Stimulated activated naive CD8-positive, alpha-beta T cell treated with anti-CD3 and anti-CD28 coated beads, Interleukin-15, Interleukin-2, amounts not matched to agents 100 U/mL and 50 U/mL, for 24 hours (primary cell): ENCODE measurements around the gene AP5Z1.
"Not testable (repeated sequence)": the region's sequence is repeated elsewhere in the genome, so short reads cannot be mapped to it uniquely, and the experiment has no call there.

Experiments used
- ATAC-seq: fragments of 150-1000 bp; cut with Tn5 transposase; one replicate; pipeline ENCODE4 v1.10.0; 2021
- DNase-seq: peaks from one replicate; pipeline ENCODE4 v3.0.0; 2021

AP5Z1 gene

GRCh38 chr7:4788627-4789189, 13.3 kb downstream of the AP5Z1 start:
- no peak for ATAC-seq

GRCh38 chr7:4789194-4790077, 14.0 kb downstream of the AP5Z1 start:
- ATAC-seq, result no peak
- DNase-seq, result no peak

More at GRCh38 chr7:4788627-4789189, 13.3 kb downstream of the AP5Z1 start:
- DNase-seq, result no peak

- DNase-seq (no peak), ATAC-seq (no peak)
Observed at GRCh38 chr7:4790078-4790465, 14.6 kb downstream of the AP5Z1 start.

- DNase-seq (no peak), ATAC-seq (no peak)
Observed at GRCh38 chr7:4790516-4790991, 15.1 kb downstream of the AP5Z1 start.

GRCh38 chr7:4791101-4791737, 15.8 kb downstream of the AP5Z1 start:
- ATAC-seq, result no peak

GRCh38 chr7:4791738-4792536, 16.5 kb downstream of the AP5Z1 start:
- ATAC-seq (peak; percentile 81), DNase-seq (peak; percentile 87)

More at GRCh38 chr7:4791101-4791737, 15.8 kb downstream of the AP5Z1 start:
- DNase-seq, result no peak

- DNase-seq, result peak; percentile 23
Observed at GRCh38 chr7:4792537-4793126, 17.2 kb downstream of the AP5Z1 start.

GRCh38 chr7:4793385-4793993, 18.1 kb downstream of the AP5Z1 start:
- not testable (repeated sequence) for ATAC-seq, DNase-seq

More at GRCh38 chr7:4792537-4793126, 17.2 kb downstream of the AP5Z1 start:
- ATAC-seq, result peak; percentile 26

- not testable (repeated sequence) for DNase-seq, ATAC-seq
Observed at GRCh38 chr7:4794171-4794570, 18.7 kb downstream of the AP5Z1 start.

GRCh38 chr7:4794591-4795350, 19.3 kb downstream of the AP5Z1 start:
- ATAC-seq, result no peak
- no peak for DNase-seq

GRCh38 chr7:4796453-4796852, 21.0 kb downstream of the AP5Z1 start:
- ATAC-seq, result no peak
- DNase-seq, result no peak

GRCh38 chr7:4797858-4798705, 22.7 kb downstream of the AP5Z1 start:
- DNase-seq, result peak; percentile 76

GRCh38 chr7:4798706-4799235, 23.3 kb downstream of the AP5Z1 start:
- no peak for DNase-seq

More at GRCh38 chr7:4797858-4798705, 22.7 kb downstream of the AP5Z1 start:
- peak; percentile 82 for ATAC-seq

GRCh38 chr7:4799508-4800268, 24.3 kb downstream of the AP5Z1 start:
- no peak for ATAC-seq
- DNase-seq, result no peak

More at GRCh38 chr7:4798706-4799235, 23.3 kb downstream of the AP5Z1 start:
- no peak for ATAC-seq

GRCh38 chr7:4800487-4800886, 25.1 kb downstream of the AP5Z1 start:
- ATAC-seq, result no peak
- DNase-seq, result no peak

- ATAC-seq, result no peak
- DNase-seq, result no peak
Observed at GRCh38 chr7:4800926-4801838, 25.8 kb downstream of the AP5Z1 start.

GRCh38 chr7:4801839-4802231, 26.4 kb downstream of the AP5Z1 start:
- ATAC-seq, result no peak
- DNase-seq, result no peak
